Left ventricle myocardium superior (tissue), 1 donor: ENCODE results near the gene MISP3. TPM values are rescaled to one million over a fixed set of nuclear protein-coding genes. Genes with fewer than 3 reads are reported as not detected.

Experiments used
- ATAC-seq: fragments of 200-7000 bp; cut with Tn5 transposase; one replicate; pipeline ENCODE4 v1.9.1; 2020; ENCODE audit warnings: mild to moderate bottlenecking, moderate library complexity
- DNase-seq: peaks from one replicate; pipeline ENCODE4 v3.0.0-alpha.2; 2020
- intact Hi-C: fragments of 100-400 bp; cut with micrococcal nuclease; formaldehyde crosslinking; loops from one replicate; pipeline ENCODE4 v1.11.0; 2022
- total RNA-seq: library from RNA; stranded (reverse); fragmentation: NEBNext Ultra II Directional; extraction: Animal tissue kit (Norgen Biotek cat#: 25700); gene quantifications from one replicate; pipeline ENCODE4 v1.2.1, GENCODE V29; 2021
- donor health status: DM: no; HTN: yes; CAD: no; lungs with severe emphysema.

MISP3 gene
- total RNA-seq, 1 donor from 2014 or later = 6.8 TPM

DNA sequence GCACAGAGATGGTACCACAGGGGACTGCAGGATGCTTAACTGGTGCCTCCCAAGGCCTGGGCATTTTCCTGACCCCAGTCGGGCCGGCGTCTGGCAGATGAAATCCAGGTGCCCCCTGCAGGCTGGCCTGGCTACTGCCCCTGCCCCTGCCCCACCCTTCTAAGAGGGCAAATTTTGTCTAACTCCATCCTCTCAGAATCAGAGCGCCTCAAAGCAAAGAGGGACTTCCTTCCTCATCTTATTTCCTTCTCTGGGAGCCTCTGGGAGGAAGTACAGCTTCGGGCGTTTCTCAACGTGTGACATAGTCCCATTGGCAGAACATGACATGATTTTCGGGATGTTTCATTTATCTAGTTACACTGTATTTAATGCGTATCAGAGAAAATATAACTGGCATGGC is 42.3 kb downstream of the MISP3 start:
- intact Hi-C loops = no loop called here
- ATAC-seq (no peak), DNase-seq (peak; percentile 80)

DNA sequence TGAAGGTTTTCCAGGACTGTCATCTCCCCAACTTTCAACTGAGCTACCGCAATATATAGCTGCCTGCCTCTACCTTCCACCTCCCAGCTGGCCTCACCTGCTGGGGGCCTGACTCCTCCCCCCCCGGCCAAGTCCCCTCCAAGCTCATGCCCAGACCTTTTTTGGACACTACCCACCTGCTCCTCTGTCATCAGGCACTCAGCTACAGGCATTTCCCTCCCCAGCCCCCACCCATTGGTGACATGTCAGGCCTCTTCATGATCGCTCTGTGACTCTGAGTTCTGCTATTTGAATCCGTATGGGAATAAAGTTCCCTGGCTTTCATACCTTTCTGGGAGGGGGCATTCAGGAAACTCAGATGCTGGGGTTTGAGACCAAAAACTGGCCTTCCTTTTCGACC is 43.2 kb downstream of the MISP3 start:
- DNase-seq (no peak), ATAC-seq (no peak)
- intact Hi-C loops = no loop called here

DNA sequence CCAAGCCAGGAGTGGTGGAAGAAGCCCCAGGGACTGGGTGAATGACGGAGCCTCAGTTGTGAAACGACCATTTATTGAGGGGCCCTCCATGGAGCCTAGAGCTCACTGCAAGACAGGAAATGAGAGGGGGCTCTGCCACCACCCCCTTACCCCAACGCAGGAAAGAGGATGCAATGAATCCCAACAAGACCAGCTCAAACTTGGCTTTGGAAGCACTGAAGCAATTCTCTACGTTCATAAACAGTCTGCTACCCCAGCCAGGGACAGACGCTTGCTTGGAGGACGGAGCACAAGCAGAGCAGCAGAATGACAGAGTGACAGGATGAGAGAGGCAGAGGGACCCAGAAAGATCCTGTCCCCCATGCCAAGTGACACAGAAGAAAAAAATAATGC is 43.9 kb downstream of the MISP3 start:
- intact Hi-C loops = no loop called here
- no peak for DNase-seq
- no peak for ATAC-seq

DNA sequence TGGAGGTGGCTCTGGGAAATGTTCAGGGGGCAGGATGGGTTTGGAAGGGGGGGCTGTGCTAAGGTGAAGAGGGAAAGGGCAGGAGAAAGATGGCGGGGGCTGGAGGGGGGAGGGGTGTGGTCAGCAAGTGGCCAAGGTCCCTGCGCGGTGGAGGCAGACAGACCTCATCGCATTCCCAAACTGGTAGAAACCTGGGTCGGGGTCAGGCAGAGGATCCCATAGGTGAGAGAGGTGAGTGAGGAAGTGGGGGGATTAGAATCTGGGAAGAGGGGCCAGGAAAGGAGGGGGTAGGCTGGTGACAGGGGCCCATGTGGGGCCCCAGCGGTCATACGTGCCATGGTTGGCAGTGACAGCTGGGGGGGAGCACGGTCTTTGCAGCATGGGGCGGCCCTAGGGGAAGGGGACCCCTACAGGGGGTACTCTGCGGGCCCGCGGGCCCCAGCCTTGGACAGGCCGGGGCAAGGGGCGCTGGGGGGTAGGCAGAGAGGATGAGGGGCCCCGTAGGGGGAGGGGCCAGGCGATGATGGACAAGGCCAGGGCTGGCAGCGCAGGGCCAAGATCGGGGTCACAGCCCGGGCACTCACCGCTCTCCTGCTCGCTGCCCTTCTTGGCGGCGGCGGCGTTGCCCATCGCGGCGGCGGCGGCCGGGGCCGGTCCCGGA is 44.5 kb downstream of the MISP3 start:
- DNase-seq = peak; percentile 65
- ATAC-seq = no peak
- intact Hi-C loops = no loop called here

DNA sequence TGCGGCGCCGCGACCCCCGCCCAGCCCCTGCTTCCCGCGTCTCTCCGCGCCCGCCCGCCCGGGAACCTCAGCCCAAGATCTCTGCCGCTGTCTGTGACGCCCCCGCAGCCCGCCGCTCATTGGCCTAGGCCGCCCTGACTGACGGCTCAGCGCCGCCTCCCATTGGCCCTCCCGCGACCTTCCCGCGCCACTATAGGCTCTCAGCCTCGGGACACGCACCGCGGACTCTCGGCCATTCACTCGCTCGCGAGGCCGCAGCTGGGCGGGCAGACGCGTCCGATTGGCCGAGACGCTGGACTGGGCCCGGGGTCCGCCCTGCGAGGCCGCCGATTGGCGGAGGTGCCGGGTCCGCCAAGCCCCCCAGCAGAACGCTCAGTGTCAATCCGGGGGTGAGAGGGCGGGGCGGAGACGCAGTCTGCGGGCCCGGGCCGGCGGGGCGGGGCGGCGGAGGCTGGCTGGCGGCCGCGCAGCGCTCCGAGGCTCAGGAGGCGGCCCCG is 45.1 kb downstream of the MISP3 start, which contains the start of gene PRKACA:
Gene PRKACA (minus strand): TSS at position 95 of the 497 bp plus-strand sequence. CDS start 215 bp downstream, outside the sequence.
- intact Hi-C loops = no loop called here

DNA sequence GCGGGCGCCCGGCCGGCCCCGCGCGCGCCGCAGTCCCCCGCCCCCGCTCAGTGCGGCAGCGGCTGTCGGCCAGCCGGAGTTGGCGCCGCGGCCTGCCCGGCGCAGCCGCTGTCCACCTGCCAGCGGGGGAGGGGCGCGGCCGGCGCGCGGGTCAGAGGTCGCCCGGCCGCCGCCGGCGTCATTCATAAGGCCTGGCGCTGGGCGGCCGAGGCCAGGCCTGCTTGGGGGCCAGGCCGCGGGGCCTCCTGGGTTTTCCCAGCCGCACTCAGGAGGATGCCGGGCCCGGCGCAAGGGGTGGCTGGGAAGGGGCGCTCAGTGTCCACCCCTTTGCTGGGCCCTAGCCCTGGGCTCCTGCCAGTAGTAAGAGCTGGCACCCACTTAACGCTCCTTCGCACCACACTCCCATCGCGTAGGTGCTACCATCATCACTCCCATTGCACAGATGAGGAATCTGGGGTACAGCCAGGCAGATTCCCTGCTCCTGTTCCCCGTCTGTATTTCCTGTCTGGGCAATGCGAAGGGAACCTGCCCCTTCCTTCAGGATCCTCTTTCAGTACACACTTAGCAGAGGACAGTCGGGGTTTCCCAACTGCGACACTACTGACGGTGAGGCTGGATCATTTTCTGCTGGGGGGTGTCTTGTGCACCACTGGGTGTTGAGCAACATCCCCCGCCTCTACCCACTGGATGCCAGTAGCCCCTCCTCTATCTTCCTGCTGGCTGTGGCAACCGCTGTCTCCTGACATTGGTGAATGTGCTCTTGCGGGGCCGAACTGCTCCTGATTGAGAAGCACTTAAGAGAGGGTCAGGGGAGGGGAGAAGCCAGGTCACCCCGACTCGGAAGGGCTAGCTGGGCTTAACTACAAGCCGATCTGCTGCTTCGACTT is 45.8 kb downstream of the MISP3 start:
- intact Hi-C loops = no loop called here
- peak; percentile 82 for DNase-seq
- peak; percentile 52 for ATAC-seq

More for the DNA sequence above, 45.1 kb downstream of the MISP3 start, which contains the start of gene PRKACA:
- ATAC-seq = peak; percentile 86
- DNase-seq = peak; percentile 100

DNA sequence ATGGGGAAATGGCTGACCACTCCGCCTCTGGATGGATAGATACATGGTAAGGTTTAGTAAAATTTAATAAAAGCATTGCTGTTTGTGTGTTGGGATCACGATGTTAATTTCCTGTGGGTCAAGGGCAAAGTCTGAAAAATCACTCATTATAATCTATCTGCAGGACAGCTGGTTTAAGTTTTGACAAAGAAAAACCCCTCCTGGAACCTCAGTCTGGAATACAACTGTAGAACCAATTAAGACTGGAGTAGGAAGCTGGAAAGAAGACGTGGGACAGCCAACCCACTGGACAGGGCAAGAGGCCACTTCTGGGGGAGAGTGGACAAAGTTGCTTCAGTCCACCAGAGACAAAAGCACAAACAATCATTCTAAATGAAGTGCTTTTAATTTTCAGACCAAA is 46.6 kb downstream of the MISP3 start:
- ATAC-seq (no peak), DNase-seq (no peak)
- intact Hi-C loops = no loop called here

DNA sequence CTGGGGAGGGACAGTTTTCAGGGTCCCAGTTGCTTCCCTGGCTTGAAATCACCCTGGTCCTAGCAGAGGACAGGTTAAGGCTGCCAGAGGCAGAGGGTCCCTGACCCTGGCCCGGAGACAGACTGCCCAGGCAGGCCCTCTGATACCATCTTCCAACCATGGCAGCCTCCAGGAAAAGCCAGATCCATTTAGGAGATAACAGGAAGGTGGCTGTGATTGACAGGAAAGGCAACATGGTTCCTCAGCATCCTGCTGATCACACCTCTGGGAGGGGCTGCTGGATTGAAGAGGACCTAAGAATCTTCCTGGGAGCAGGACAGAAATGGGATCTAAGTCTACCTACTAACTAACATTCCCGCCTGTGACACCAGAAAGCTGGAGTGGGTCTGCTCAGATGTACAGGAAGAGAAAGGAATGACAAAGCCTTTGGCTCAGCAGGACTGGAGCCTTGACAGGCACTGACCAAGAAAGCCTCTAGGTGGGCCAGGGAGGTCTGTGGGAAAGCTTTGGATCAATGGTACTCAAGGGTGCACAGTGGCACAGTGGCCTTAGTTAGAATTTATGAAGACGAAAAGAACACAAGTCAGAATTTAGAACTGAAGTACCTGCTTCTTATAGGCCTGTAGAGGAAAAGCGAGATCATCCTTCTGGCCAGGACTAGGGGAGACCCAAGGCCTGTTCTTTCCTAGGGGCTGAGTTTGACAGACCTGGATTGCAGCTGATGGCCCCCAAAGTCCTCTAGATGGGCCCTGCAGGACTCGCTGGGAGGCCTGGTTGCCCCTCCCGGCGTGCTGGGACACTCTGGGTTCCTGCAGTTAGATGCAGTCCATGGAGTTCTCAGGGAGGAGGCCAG is 47.3 kb downstream of the MISP3 start:
- no peak for ATAC-seq
- DNase-seq = no peak
- intact Hi-C loops = no loop called here

DNA sequence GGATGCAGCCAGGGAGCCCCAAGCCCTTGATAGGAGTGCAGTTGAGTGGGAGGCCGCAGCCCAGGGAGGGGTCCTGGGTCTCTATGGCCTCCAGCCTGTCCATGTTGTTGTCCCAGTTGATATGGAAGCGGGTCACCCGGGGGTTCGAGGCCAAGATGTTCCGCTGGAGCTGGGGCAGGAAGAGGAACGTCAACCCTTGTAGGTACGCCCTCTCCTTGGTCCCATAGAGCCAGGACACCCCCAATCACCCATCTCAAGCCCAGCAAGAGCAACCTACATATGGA is 47.9 kb downstream of the MISP3 start:
- intact Hi-C loops = no loop called here

DNA sequence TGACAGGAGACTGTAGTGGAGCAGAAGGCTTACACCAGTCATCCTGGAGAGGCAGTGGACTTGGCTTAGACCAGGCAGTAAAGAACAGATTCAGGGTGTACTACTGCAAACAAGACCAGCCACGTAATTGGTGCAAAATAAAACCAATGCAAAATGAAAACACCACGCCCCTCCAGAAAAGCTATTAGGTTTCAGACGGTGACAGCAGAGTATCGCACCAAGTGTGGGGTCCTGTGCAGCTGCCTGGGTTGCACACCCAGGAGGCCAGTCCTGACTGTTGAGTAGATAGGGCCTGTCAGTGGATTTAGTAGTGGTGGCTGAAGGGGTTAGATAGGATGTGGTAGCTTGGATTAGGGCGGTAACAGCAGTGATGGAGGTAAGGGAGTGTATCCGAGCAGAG is 50.3 kb downstream of the MISP3 start:
- intact Hi-C loops = no loop called here
- no peak for ATAC-seq
- DNase-seq = no peak

More for the DNA sequence above, 47.9 kb downstream of the MISP3 start:
- DNase-seq (no peak), ATAC-seq (no peak)

Other genes with a start within 250 kb of the MISP3 start
- 0.69 TPM for gene NANOS3, start 195.7 kb upstream of the MISP3 start, total RNA-seq
- gene BRME1, start 166.7 kb upstream of the MISP3 start, total RNA-seq = 0.72 TPM
- gene CC2D1A, start 166.6 kb upstream of the MISP3 start, total RNA-seq = 19.6 TPM
- 2.0 TPM for gene PODNL1, start 134.4 kb upstream of the MISP3 start, total RNA-seq
- gene DCAF15, start 120.3 kb upstream of the MISP3 start, total RNA-seq = 18.2 TPM
- gene RFX1, start 66.5 kb upstream of the MISP3 start, total RNA-seq = 15.7 TPM
- gene RLN3, start 44.6 kb upstream of the MISP3 start, total RNA-seq = not detected
- 5.4 TPM for gene IL27RA, start 41.0 kb upstream of the MISP3 start, total RNA-seq
- gene PALM3, start 10.7 kb upstream of the MISP3 start, total RNA-seq = not detected
- not detected for gene C19orf67, start 13.0 kb downstream of the MISP3 start, total RNA-seq
- gene SAMD1, start 18.0 kb downstream of the MISP3 start, total RNA-seq = 58.0 TPM
- gene PRKACA, start 45.0 kb downstream of the MISP3 start, total RNA-seq = 514 TPM
- 1.6 TPM for gene ASF1B, start 63.8 kb downstream of the MISP3 start, total RNA-seq
- gene ADGRL1, start 133.4 kb downstream of the MISP3 start, total RNA-seq = 24.0 TPM